Activated CD4-positive, alpha-beta T cell treated with anti-CD3 and anti-CD28 coated beads, Interleukin-2, amount 10 ng/mL, durations not matched to agents 7 days and 5 days (primary cell): ENCODE results near the gene PLA1A. TPM values are rescaled to one million over a fixed set of nuclear protein-coding genes. Genes with fewer than 3 reads are reported as not detected.

Source experiments
- CTCF ChIA-PET: fragments of 350-600 bp; sonication (Branson Sonifier 250); formaldehyde crosslinking; loops from one replicate; lab custom pipeline; 2021; ENCODE audit warnings: antibody characterized with exemption; lab: Charles Lee
- POLR2A ChIA-PET: fragments of 350-600 bp; sonication (Branson Sonifier 250); formaldehyde crosslinking; loops from one replicate; lab custom pipeline; 2021; ENCODE audit warnings: antibody characterized with exemption; lab: Charles Lee
- DNase-seq: peaks from one replicate; pipeline ENCODE4 v3.0.0-alpha.2; 2020
- H3K27ac Mint-ChIP-seq: one replicate; pipeline ENCODE4 v1.8.0; 2021; ENCODE audit warnings: mild to moderate bottlenecking, moderate library complexity, mixed read lengths
- H3K27me3 Mint-ChIP-seq: one replicate; pipeline ENCODE4 v1.8.0; 2021; ENCODE audit warnings: mixed read lengths
- H3K36me3 Mint-ChIP-seq: one replicate; pipeline ENCODE4 v1.8.0; 2021; ENCODE audit warnings: low read depth, mixed read lengths
- H3K4me1 Mint-ChIP-seq: one replicate; pipeline ENCODE4 v1.8.0; 2021; ENCODE audit warnings: mixed read lengths
- H3K4me3 Mint-ChIP-seq: one replicate; pipeline ENCODE4 v1.8.0; 2021; ENCODE audit warnings: mild to moderate bottlenecking, moderate library complexity, mixed read lengths
- H3K9me3 Mint-ChIP-seq: one replicate; pipeline ENCODE4 v1.8.0; 2021; ENCODE audit warnings: mixed read lengths
- total RNA-seq, 2 experiments: library from RNA; stranded (reverse); gene quantifications; one replicate each; pipeline ENCODE4 v1.2.3, GENCODE V29; 2021

PLA1A gene
- total RNA-seq, 2 experiments from 2014 or later, result not detected

GRCh38 chr3:119599558-119600174 lies 2.0 kb downstream of the PLA1A start:
- ChIA-PET POLR2A (no interaction called here), CTCF (interaction anchor here (0.8 to 3.7 kb wide), 11 partner anchors 9 to 81 kb away, joined by 3 to 26 read pairs (median 7); partner anchors contain the start of gene CD80)
- Mint-ChIP-seq H3K4me3 (no peak overlapping the region), H3K27me3 (peaks cover 3% of the 10 kb centered on the region), H3K4me1 (peaks cover 19% of the 10 kb centered on the region), H3K9me3 (no peaks in the 10 kb centered on the region), H3K36me3 (no peaks in the 10 kb centered on the region), H3K27ac (peak overlapping the region; percentile 27)
- no peak for DNase-seq

GRCh38 chr3:119600732-119601131 lies 3.0 kb downstream of the PLA1A start:
- no peak for DNase-seq
- POLR2A ChIA-PET, result no interaction called here
- CTCF ChIA-PET, result interaction anchor here (1.0 to 5.1 kb wide), 12 partner anchors 8 to 80 kb away, joined by 3 to 26 read pairs (median 8); partner anchors contain the start of genes ADPRH and CD80
- H3K27me3 Mint-ChIP-seq, result peaks cover 3% of the 10 kb centered on the region
- no peaks in the 10 kb centered on the region for H3K9me3 Mint-ChIP-seq
- no peaks in the 10 kb centered on the region for H3K36me3 Mint-ChIP-seq
- no peak overlapping the region for H3K27ac Mint-ChIP-seq
- H3K4me3 Mint-ChIP-seq, result no peak overlapping the region
- H3K4me1 Mint-ChIP-seq, result peaks cover 18% of the 10 kb centered on the region

- Mint-ChIP-seq H3K4me3 (no peak overlapping the region), H3K27ac (no peak overlapping the region), H3K9me3 (no peaks in the 10 kb centered on the region), H3K36me3 (no peaks in the 10 kb centered on the region), H3K27me3 (peaks cover 3% of the 10 kb centered on the region), H3K4me1 (peaks cover 15% of the 10 kb centered on the region)
- POLR2A ChIA-PET, result no interaction called here
- CTCF ChIA-PET, result interaction anchor here (0.6 to 5.1 kb wide), 9 partner anchors 8 to 106 kb away, joined by 3 to 26 read pairs (median 9); partner anchors contain the start of genes ADPRH and CD80
- DNase-seq, result no peak
Measured at GRCh38 chr3:119601154-119601553, 3.5 kb downstream of the PLA1A start.

GRCh38 chr3:119602676-119603075 lies 5.0 kb downstream of the PLA1A start:
- Mint-ChIP-seq H3K27me3 (peaks cover 9% of the 10 kb centered on the region), H3K27ac (no peak overlapping the region), H3K4me1 (peaks cover 10% of the 10 kb centered on the region), H3K4me3 (no peak overlapping the region), H3K9me3 (no peaks in the 10 kb centered on the region), H3K36me3 (no peaks in the 10 kb centered on the region)
- POLR2A ChIA-PET, result no interaction called here
- no peak for DNase-seq
- CTCF ChIA-PET, result interaction anchor here (3.7 to 5.1 kb wide), 2 partner anchors 12 to 25 kb away, joined by 17 read pairs; no protein-coding TSS in a partner anchor

GRCh38 chr3:119604878-119605277 lies 7.2 kb downstream of the PLA1A start:
- H3K9me3 Mint-ChIP-seq, result no peaks in the 10 kb centered on the region
- H3K36me3 Mint-ChIP-seq, result no peaks in the 10 kb centered on the region
- H3K27ac Mint-ChIP-seq, result no peak overlapping the region
- CTCF ChIA-PET, result interaction anchor here (0.7 to 5.1 kb wide), 2 partner anchors 22 to 75 kb away, joined by 4 to 17 read pairs; no protein-coding TSS in a partner anchor
- no peak for DNase-seq
- no peak overlapping the region for H3K4me3 Mint-ChIP-seq
- POLR2A ChIA-PET, result no interaction called here
- H3K27me3 Mint-ChIP-seq, result peaks cover 24% of the 10 kb centered on the region
- H3K4me1 Mint-ChIP-seq, result peaks cover 10% of the 10 kb centered on the region

- Mint-ChIP-seq H3K4me3 (no peak overlapping the region), H3K4me1 (no peaks in the 10 kb centered on the region), H3K9me3 (no peaks in the 10 kb centered on the region), H3K27me3 (peaks cover 32% of the 10 kb centered on the region), H3K27ac (no peak overlapping the region), H3K36me3 (no peaks in the 10 kb centered on the region)
- DNase-seq, result no peak
- ChIA-PET CTCF (interaction anchor here (1.1 to 2.5 kb wide), 2 partner anchors 8 to 12 kb away, joined by 3 to 13 read pairs; no protein-coding TSS in a partner anchor), POLR2A (no interaction called here)
Measured at GRCh38 chr3:119608405-119609000, 10.8 kb downstream of the PLA1A start.

GRCh38 chr3:119609301-119609700 lies 11.6 kb downstream of the PLA1A start:
- H3K9me3 Mint-ChIP-seq, result no peaks in the 10 kb centered on the region
- POLR2A ChIA-PET, result no interaction called here
- H3K4me1 Mint-ChIP-seq, result no peaks in the 10 kb centered on the region
- DNase-seq, result no peak
- CTCF ChIA-PET, result interaction anchor here (2.5 kb wide), 1 partner anchor 9 kb away, joined by 13 read pairs; no protein-coding TSS in a partner anchor
- H3K27me3 Mint-ChIP-seq, result peaks cover 32% of the 10 kb centered on the region
- H3K4me3 Mint-ChIP-seq, result no peak overlapping the region
- H3K27ac Mint-ChIP-seq, result no peak overlapping the region
- H3K36me3 Mint-ChIP-seq, result no peaks in the 10 kb centered on the region

GRCh38 chr3:119611664-119612063 lies 14.0 kb downstream of the PLA1A start:
- no peaks in the 10 kb centered on the region for H3K9me3 Mint-ChIP-seq
- CTCF ChIA-PET, result interaction anchor here (1.0 to 4.4 kb wide), 2 partner anchors 12 to 35 kb away, joined by 3 to 26 read pairs; no protein-coding TSS in a partner anchor

GRCh38 chr3:119613201-119613600 lies 15.5 kb downstream of the PLA1A start:
- ChIA-PET CTCF (interaction anchor here (1.0 to 4.4 kb wide), 3 partner anchors 13 to 68 kb away, joined by 3 to 26 read pairs (median 3); no protein-coding TSS in a partner anchor), POLR2A (no interaction called here)
- H3K4me3 Mint-ChIP-seq, result no peak overlapping the region
- peaks cover 26% of the 10 kb centered on the region for H3K27me3 Mint-ChIP-seq
- H3K27ac Mint-ChIP-seq, result no peak overlapping the region
- H3K4me1 Mint-ChIP-seq, result no peaks in the 10 kb centered on the region
- H3K9me3 Mint-ChIP-seq, result no peaks in the 10 kb centered on the region
- DNase-seq, result no peak
- H3K36me3 Mint-ChIP-seq, result no peaks in the 10 kb centered on the region

More at GRCh38 chr3:119611664-119612063, 14.0 kb downstream of the PLA1A start:
- H3K27ac Mint-ChIP-seq, result no peak overlapping the region
- no peaks in the 10 kb centered on the region for H3K36me3 Mint-ChIP-seq
- H3K4me1 Mint-ChIP-seq, result no peaks in the 10 kb centered on the region
- POLR2A ChIA-PET, result interaction anchor here (0.6 kb wide), 1 partner anchor 138 kb away, joined by 5 read pairs; no protein-coding TSS in a partner anchor
- no peak overlapping the region for H3K4me3 Mint-ChIP-seq
- H3K27me3 Mint-ChIP-seq, result peaks cover 32% of the 10 kb centered on the region
- DNase-seq, result no peak

- H3K36me3 Mint-ChIP-seq, result no peaks in the 10 kb centered on the region
- no peaks in the 10 kb centered on the region for H3K9me3 Mint-ChIP-seq
- no peaks in the 10 kb centered on the region for H3K4me1 Mint-ChIP-seq
- ChIA-PET CTCF (interaction anchor here (0.6 to 4.4 kb wide), 3 partner anchors 14 to 242 kb away, joined by 3 to 26 read pairs (median 4); no protein-coding TSS in a partner anchor), POLR2A (no interaction called here)
- DNase-seq, result no peak
- H3K27ac Mint-ChIP-seq, result no peak overlapping the region
- no peak overlapping the region for H3K4me3 Mint-ChIP-seq
- H3K27me3 Mint-ChIP-seq, result peaks cover 23% of the 10 kb centered on the region
Measured at GRCh38 chr3:119613872-119614271, 16.2 kb downstream of the PLA1A start.

- peaks cover 8% of the 10 kb centered on the region for H3K27me3 Mint-ChIP-seq
- no peak overlapping the region for H3K27ac Mint-ChIP-seq
- DNase-seq, result no peak
- no peak overlapping the region for H3K4me3 Mint-ChIP-seq
- H3K9me3 Mint-ChIP-seq, result no peaks in the 10 kb centered on the region
- H3K36me3 Mint-ChIP-seq, result no peaks in the 10 kb centered on the region
- H3K4me1 Mint-ChIP-seq, result no peaks in the 10 kb centered on the region
- ChIA-PET CTCF (interaction anchor here (1.0 kb wide), 2 partner anchors 9 to 12 kb away, joined by 3 to 4 read pairs; no protein-coding TSS in a partner anchor), POLR2A (interaction anchor here (0.6 kb wide), 1 partner anchor 60 kb away, joined by 3 read pairs; no protein-coding TSS in a partner anchor)
Measured at GRCh38 chr3:119616056-119616455, 18.4 kb downstream of the PLA1A start.

GRCh38 chr3:119619094-119619493 lies 21.4 kb downstream of the PLA1A start:
- no peak for DNase-seq
- H3K4me3 Mint-ChIP-seq, result no peak overlapping the region
- no peaks in the 10 kb centered on the region for H3K36me3 Mint-ChIP-seq
- peaks cover 8% of the 10 kb centered on the region for H3K27me3 Mint-ChIP-seq
- POLR2A ChIA-PET, result no interaction called here
- no peak overlapping the region for H3K27ac Mint-ChIP-seq
- H3K9me3 Mint-ChIP-seq, result no peaks in the 10 kb centered on the region
- no peaks in the 10 kb centered on the region for H3K4me1 Mint-ChIP-seq
- CTCF ChIA-PET, result interaction anchor here (1.5 to 1.8 kb wide), 3 partner anchors 17 to 62 kb away, joined by 4 read pairs; no protein-coding TSS in a partner anchor
